Measurements from ENCODE around the gene TUBE1.

DNA sequence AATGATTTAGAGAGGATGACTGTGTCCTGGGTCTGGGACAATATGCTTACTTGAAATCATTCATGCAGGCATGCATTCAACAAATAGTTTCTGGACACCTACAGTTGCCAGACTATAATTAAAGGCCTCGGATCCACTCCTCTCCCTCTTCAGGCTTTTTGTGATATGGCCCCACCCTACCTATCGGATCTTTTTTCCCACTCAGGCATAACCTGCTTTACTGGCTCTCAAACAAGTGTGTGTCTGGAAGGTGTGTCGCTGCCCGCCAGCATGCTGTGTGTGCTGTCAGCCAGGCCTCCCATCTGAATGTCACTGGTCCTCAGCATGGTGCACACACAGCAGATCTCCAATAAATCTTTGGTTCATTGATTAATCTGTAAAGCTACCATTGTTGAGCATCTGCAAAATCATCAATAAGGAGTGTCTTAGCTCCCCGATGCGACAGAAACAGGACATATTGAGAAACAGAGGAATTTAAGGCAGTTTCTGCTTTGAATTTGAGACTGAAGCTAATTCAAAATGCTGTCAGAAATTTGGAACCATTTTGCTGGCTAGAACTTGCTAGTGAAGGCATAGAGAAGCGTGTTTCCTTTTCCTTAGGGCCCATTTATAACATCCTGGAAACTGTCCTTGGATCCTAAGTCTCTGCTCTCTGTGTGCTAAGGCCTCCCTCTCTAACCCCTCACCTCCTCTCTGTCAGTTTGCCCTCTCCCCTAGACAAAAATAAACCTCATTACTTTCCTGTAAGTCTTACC is 56.9 kb downstream of the TUBE1 start:
- TF ChIP-seq ZBTB11 (CRISPR knock-in tag; IDR thresholded peaks at IDR 0.05) (no peak), CHD2 (IDR thresholded peaks at IDR 0.05; ENCODE audit: borderline replicate concordance, low read depth, low read length) (no peak), POLR2A (IDR thresholded peaks at IDR 0.05; ENCODE audit: low read depth, low read length) (no peak)
- TF ChIP-seq, protein P1, sequence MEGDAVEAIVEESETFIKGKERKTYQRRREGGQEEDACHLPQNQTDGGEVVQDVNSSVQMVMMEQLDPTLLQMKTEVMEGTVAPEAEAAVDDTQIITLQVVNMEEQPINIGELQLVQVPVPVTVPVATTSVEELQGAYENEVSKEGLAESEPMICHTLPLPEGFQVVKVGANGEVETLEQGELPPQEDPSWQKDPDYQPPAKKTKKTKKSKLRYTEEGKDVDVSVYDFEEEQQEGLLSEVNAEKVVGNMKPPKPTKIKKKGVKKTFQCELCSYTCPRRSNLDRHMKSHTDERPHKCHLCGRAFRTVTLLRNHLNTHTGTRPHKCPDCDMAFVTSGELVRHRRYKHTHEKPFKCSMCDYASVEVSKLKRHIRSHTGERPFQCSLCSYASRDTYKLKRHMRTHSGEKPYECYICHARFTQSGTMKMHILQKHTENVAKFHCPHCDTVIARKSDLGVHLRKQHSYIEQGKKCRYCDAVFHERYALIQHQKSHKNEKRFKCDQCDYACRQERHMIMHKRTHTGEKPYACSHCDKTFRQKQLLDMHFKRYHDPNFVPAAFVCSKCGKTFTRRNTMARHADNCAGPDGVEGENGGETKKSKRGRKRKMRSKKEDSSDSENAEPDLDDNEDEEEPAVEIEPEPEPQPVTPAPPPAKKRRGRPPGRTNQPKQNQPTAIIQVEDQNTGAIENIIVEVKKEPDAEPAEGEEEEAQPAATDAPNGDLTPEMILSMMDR (IDR thresholded peaks at IDR 0.05 in 2 of 3, conservative IDR thresholded peaks at IDR 0.05 in 1 of 3; ENCODE audit: control insufficient read depth in 2 of 3, extremely low read depth in 1 of 3, insufficient read depth in 1 of 3, low read depth in 3 of 3, low read length in 3 of 3) = no peak

Measured in GM12878 (cell line).